Osteocyte (in vitro differentiated cells): ENCODE measurements around the gene NOC4L. TPM values are rescaled to one million over a fixed set of nuclear protein-coding genes. Genes with fewer than 3 reads are reported as not detected.
"Not testable (repeated sequence)": the region's sequence is repeated elsewhere in the genome, so short reads cannot be mapped to it uniquely, and the experiment has no call there.

Experiments used
- DNase-seq: peaks from one replicate; pipeline ENCODE4 v3.0.0; 2021; ENCODE audit warnings: mixed read lengths; ENCODE audit not compliant: unreplicated experiment; ENCODE audit errors: extremely low spot score
- H3K27ac Mint-ChIP-seq: one replicate; pipeline ENCODE4 v1.8.0; 2021; ENCODE audit warnings: mild to moderate bottlenecking, mixed read lengths; ENCODE audit not compliant: unreplicated experiment
- H3K27me3 Mint-ChIP-seq: one replicate; pipeline ENCODE4 v1.8.0; 2021; ENCODE audit warnings: mixed read lengths; ENCODE audit not compliant: unreplicated experiment
- H3K36me3 Mint-ChIP-seq: one replicate; pipeline ENCODE4 v1.8.0; 2021; ENCODE audit warnings: mixed read lengths; ENCODE audit not compliant: unreplicated experiment
- H3K4me1 Mint-ChIP-seq: one replicate; pipeline ENCODE4 v1.8.0; 2021; ENCODE audit warnings: mixed read lengths; ENCODE audit not compliant: unreplicated experiment
- H3K4me3 Mint-ChIP-seq: one replicate; pipeline ENCODE4 v1.8.0; 2021; ENCODE audit warnings: mild to moderate bottlenecking, moderate library complexity, mixed read lengths; ENCODE audit not compliant: unreplicated experiment
- H3K9me3 Mint-ChIP-seq: one replicate; pipeline ENCODE4 v1.8.0; 2021; ENCODE audit warnings: mixed read lengths; ENCODE audit not compliant: unreplicated experiment
- CTCF ChIP-seq: fragments of 200-600 bp; sonication (generic); IDR thresholded peaks from 2 replicates; pipeline ENCODE4 v1.5.0; 2021; ENCODE audit warnings: antibody characterized with exemption, mild to moderate bottlenecking, moderate library complexity
- total RNA-seq: library from RNA; stranded (reverse); gene quantifications from 2 replicates; pipeline ENCODE4 v1.2.1, GENCODE V29; 2021

The NOC4L gene
- total RNA-seq, 1 donor from 2014 or later: 21.4 TPM

- Mint-ChIP-seq H3K36me3 (peaks cover 40% of the 10 kb centered on the region), H3K9me3 (peaks cover 8% of the 10 kb centered on the region), H3K4me3 (no peak overlapping the region), H3K4me1 (no peaks in the 10 kb centered on the region), H3K27me3 (no peaks in the 10 kb centered on the region), H3K27ac (no peak overlapping the region)
- DNase-seq: no peak
- no peak for TF ChIP-seq CTCF
These were observed 13.6 kb upstream of the NOC4L start for GRCh38 chr12:132130690-132131089.

- Mint-ChIP-seq H3K4me1 (no peaks in the 10 kb centered on the region), H3K27me3 (no peaks in the 10 kb centered on the region), H3K27ac (no peak overlapping the region), H3K36me3 (peaks cover 36% of the 10 kb centered on the region), H3K4me3 (no peak overlapping the region), H3K9me3 (peaks cover 8% of the 10 kb centered on the region)
- no peak for TF ChIP-seq CTCF
- no peak for DNase-seq
These were observed 13.0 kb upstream of the NOC4L start for GRCh38 chr12:132131229-132131628.

GRCh38 chr12:132131952-132132351 lies 12.3 kb upstream of the NOC4L start:
- Mint-ChIP-seq H3K4me1 (no peaks in the 10 kb centered on the region), H3K9me3 (peaks cover 8% of the 10 kb centered on the region), H3K27me3 (no peaks in the 10 kb centered on the region), H3K36me3 (peaks cover 29% of the 10 kb centered on the region), H3K27ac (no peak overlapping the region), H3K4me3 (no peak overlapping the region)
- TF ChIP-seq CTCF: no peak
- no peak for DNase-seq

- Mint-ChIP-seq H3K4me1 (no peaks in the 10 kb centered on the region), H3K27ac (no peak overlapping the region), H3K9me3 (peaks cover 8% of the 10 kb centered on the region), H3K4me3 (no peak overlapping the region), H3K36me3 (peaks cover 20% of the 10 kb centered on the region), H3K27me3 (no peaks in the 10 kb centered on the region)
- no peak for DNase-seq
- TF ChIP-seq CTCF: no peak
These were observed 11.4 kb upstream of the NOC4L start for GRCh38 chr12:132132609-132133430.

- Mint-ChIP-seq H3K9me3 (no peaks in the 10 kb centered on the region), H3K36me3 (peaks cover 12% of the 10 kb centered on the region), H3K4me3 (no peak overlapping the region), H3K27ac (no peak overlapping the region), H3K27me3 (no peaks in the 10 kb centered on the region), H3K4me1 (no peaks in the 10 kb centered on the region)
- no peak for TF ChIP-seq CTCF
- DNase-seq: no peak
These were observed 10.2 kb upstream of the NOC4L start for GRCh38 chr12:132133952-132134652.

- H3K27me3 Mint-ChIP-seq, H3K4me1 Mint-ChIP-seq, DNase-seq, H3K4me3 Mint-ChIP-seq, H3K27ac Mint-ChIP-seq, H3K9me3 Mint-ChIP-seq: not testable (repeated sequence)
- peaks cover 12% of the 10 kb centered on the region for H3K36me3 Mint-ChIP-seq
These were observed 9.5 kb upstream of the NOC4L start for GRCh38 chr12:132134653-132135183.

- H3K4me3 Mint-ChIP-seq, H3K9me3 Mint-ChIP-seq, DNase-seq, H3K27ac Mint-ChIP-seq, H3K27me3 Mint-ChIP-seq, H3K4me1 Mint-ChIP-seq: not testable (repeated sequence)
- H3K36me3 Mint-ChIP-seq: peaks cover 13% of the 10 kb centered on the region
These were observed 8.0 kb upstream of the NOC4L start for GRCh38 chr12:132136226-132136625.
